Mucosa of stomach (tissue), 1 donor: ENCODE measurements around the gene DYNC1I2.

ENCODE experiments used
- H3K27me3 ChIP-seq: one replicate; pipeline ENCODE4 v1.7.0; 2013; ENCODE audit warnings: mild to moderate bottlenecking, low read length; ENCODE audit not compliant: control insufficient read depth, insufficient read depth
- H3K36me3 ChIP-seq: one replicate; pipeline ENCODE4 v1.7.0; 2013; ENCODE audit warnings: low read length; ENCODE audit not compliant: control insufficient read depth, insufficient read depth
- H3K4me1 ChIP-seq: one replicate; pipeline ENCODE4 v1.7.0; 2013; ENCODE audit warnings: mild to moderate bottlenecking, low read length; ENCODE audit not compliant: control insufficient read depth, insufficient read depth
- H3K4me3 ChIP-seq: one replicate; pipeline ENCODE4 v1.7.0; 2013; ENCODE audit warnings: low read length
- H3K9ac ChIP-seq: one replicate; pipeline ENCODE4 v1.7.0; 2013; ENCODE audit warnings: mild to moderate bottlenecking, low read length, moderate library complexity
- H3K9me3 ChIP-seq: one replicate; pipeline ENCODE4 v1.7.0; 2013; ENCODE audit warnings: mild to moderate bottlenecking, low read length, moderate library complexity; ENCODE audit not compliant: control insufficient read depth
- donor health status: Pancreatic carcinoma.

Gene DYNC1I2

DNA sequence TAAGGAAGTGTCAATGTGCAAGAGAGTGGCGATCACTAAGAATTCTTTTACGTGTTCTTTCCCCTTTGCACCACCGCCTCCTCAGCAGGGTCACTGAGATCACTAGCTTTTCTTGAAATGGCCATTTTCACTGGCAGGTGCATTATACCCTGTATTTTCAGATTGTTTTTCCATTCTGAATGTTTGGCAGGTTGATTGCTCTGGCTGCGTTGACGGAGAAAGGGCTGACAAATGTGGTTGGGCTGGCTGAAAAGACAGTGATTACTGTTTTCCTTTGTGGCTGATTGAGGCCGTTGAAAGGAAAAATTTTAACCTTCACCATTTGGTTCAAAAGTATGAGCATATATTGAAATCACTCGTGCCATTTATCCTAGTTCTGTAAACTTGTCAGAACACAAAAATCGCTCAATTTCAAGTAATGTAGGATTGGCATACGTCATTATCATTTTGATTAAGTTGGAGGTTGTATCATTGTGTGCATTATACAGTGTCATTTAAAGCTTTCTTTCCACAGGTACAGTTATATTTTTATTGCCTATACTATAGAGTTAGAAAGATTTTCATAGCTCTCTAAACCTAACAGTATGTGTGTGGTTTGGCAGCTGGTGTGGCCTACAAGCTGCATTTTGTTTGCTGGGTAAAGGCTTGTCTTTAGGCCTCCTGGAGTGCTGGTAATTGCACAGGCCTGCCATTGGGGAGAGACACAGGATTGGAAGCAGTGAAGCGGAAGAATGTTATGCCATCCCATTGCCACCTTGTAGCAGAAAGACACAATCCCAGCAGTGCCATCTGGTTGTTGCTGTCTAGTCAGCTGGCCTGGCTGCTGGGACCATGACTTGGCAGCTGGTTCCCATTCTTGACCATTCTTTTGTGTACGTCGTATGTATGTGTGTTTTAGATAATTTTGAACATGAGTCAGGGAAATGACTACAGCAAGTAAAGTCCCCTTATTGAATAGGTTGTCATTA lies 36.7 kb downstream of the DYNC1I2 start:
- Histone ChIP-seq H3K36me3 (peaks cover 4% of the 10 kb centered on the region), H3K9ac (no peak overlapping the region), H3K27me3 (no peaks in the 10 kb centered on the region), H3K4me1 (no peaks in the 10 kb centered on the region), H3K9me3 (no peaks in the 10 kb centered on the region), H3K4me3 (no peak overlapping the region)

DNA sequence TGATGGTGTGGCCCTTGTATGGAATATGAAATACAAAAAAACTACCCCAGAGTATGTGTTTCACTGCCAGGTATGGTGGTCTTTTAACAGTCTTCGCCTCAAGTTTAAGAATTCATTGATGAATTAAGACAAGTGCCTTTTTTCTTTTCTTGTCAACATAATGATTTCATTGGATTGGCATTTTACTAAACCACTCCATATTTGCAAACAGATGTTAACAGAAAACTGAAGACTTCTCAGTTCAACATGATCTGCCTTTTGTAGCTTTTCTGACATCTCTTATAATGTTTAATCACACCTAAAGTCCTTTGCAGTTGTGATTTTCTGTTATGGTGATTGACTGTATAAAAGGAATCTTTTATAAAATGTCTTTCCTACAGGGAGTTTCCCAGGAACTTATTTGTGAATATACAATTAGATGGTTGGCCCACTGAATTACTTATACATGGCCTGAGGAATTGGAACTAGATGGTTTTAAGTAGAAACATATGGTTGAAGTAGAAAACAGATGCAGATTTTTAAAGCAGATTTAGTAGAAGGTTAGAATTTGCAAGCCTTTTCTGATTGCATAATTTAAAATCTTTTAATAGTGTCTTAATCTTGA lies 39.7 kb downstream of the DYNC1I2 start:
- Histone ChIP-seq H3K36me3 (peaks cover 4% of the 10 kb centered on the region), H3K4me3 (no peak overlapping the region), H3K9ac (no peak overlapping the region)

GRCh38 chr2:171728989-171729951 lies 42.0 kb downstream of the DYNC1I2 start:
- H3K36me3 ChIP-seq, result peaks cover 4% of the 10 kb centered on the region

More for the DNA sequence above, 39.7 kb downstream of the DYNC1I2 start:
- no peaks in the 10 kb centered on the region for H3K9me3 ChIP-seq
- no peaks in the 10 kb centered on the region for H3K4me1 ChIP-seq
- H3K27me3 ChIP-seq, result no peaks in the 10 kb centered on the region

DNA sequence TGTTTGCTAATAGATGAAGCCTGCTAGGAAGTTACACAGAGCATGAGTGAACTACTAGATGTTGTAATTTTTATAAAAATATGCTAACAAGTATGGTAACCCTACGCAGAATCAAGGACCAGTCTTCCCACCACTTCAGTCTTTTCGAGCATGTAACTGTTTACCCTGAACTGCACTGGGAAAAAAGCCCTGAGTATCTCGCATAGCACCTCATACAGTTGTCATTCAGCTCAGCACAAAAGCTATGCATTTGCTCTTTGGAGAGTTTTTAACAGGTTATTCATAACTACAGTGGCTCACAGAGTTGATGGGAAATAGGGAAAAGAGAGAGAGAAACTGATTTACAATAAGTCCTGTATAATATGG lies 42.7 kb downstream of the DYNC1I2 start:
- no peak overlapping the region for H3K9ac ChIP-seq
- H3K9me3 ChIP-seq, result no peaks in the 10 kb centered on the region
- H3K4me1 ChIP-seq, result no peaks in the 10 kb centered on the region
- no peaks in the 10 kb centered on the region for H3K27me3 ChIP-seq
- no peak overlapping the region for H3K4me3 ChIP-seq
- peaks cover 4% of the 10 kb centered on the region for H3K36me3 ChIP-seq

More at GRCh38 chr2:171728989-171729951, 42.0 kb downstream of the DYNC1I2 start:
- Histone ChIP-seq H3K4me3 (no peak overlapping the region), H3K9ac (no peak overlapping the region), H3K9me3 (no peaks in the 10 kb centered on the region), H3K4me1 (no peaks in the 10 kb centered on the region), H3K27me3 (no peaks in the 10 kb centered on the region)

- Histone ChIP-seq H3K36me3 (no peaks in the 10 kb centered on the region), H3K4me3 (no peak overlapping the region), H3K27me3 (no peaks in the 10 kb centered on the region), H3K9me3 (no peaks in the 10 kb centered on the region), H3K9ac (no peak overlapping the region), H3K4me1 (no peaks in the 10 kb centered on the region)
Measured at GRCh38 chr2:171735991-171736710, 48.9 kb downstream of the DYNC1I2 start.

GRCh38 chr2:171741189-171741588 lies 53.9 kb downstream of the DYNC1I2 start:
- Histone ChIP-seq H3K27me3 (no peaks in the 10 kb centered on the region), H3K4me1 (no peaks in the 10 kb centered on the region), H3K9ac (no peak overlapping the region), H3K36me3 (peaks cover 10% of the 10 kb centered on the region), H3K4me3 (no peak overlapping the region), H3K9me3 (no peaks in the 10 kb centered on the region)

- peaks cover 10% of the 10 kb centered on the region for H3K36me3 ChIP-seq
- no peaks in the 10 kb centered on the region for H3K9me3 ChIP-seq
- no peaks in the 10 kb centered on the region for H3K27me3 ChIP-seq
- H3K4me3 ChIP-seq, result no peak overlapping the region
- no peaks in the 10 kb centered on the region for H3K4me1 ChIP-seq
- H3K9ac ChIP-seq, result no peak overlapping the region
Measured at GRCh38 chr2:171742760-171743159, 55.5 kb downstream of the DYNC1I2 start.

- no peak overlapping the region for H3K4me3 ChIP-seq
- no peaks in the 10 kb centered on the region for H3K9me3 ChIP-seq
- no peaks in the 10 kb centered on the region for H3K4me1 ChIP-seq
- H3K27me3 ChIP-seq, result no peaks in the 10 kb centered on the region
- peaks cover 10% of the 10 kb centered on the region for H3K36me3 ChIP-seq
- no peak overlapping the region for H3K9ac ChIP-seq
Measured at GRCh38 chr2:171745141-171745540, 57.9 kb downstream of the DYNC1I2 start.

DNA sequence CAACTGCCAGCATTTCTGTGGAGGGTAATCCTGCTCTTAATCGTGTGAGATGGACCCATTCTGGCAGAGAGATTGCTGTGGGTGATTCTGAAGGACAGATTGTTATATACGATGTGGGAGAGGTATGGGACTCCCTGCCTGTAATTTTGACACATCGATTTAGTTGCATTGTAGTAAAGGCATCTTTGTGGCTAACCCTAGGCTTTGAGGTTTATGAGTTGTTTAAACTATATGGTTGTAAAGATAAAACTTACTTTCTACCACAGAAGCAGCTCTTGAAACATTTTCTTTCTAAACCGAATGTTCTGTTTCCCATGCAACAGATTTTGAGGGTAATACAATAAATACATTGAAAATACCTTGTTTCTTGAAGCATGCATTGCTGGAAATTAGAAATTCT lies 58.5 kb downstream of the DYNC1I2 start:
- peaks cover 10% of the 10 kb centered on the region for H3K36me3 ChIP-seq
- no peaks in the 10 kb centered on the region for H3K4me1 ChIP-seq
- H3K9me3 ChIP-seq, result no peaks in the 10 kb centered on the region
- no peak overlapping the region for H3K9ac ChIP-seq
- no peaks in the 10 kb centered on the region for H3K27me3 ChIP-seq
- H3K4me3 ChIP-seq, result no peak overlapping the region

- Histone ChIP-seq H3K9ac (no peak overlapping the region), H3K4me3 (no peak overlapping the region), H3K9me3 (no peaks in the 10 kb centered on the region), H3K4me1 (no peaks in the 10 kb centered on the region), H3K27me3 (no peaks in the 10 kb centered on the region), H3K36me3 (peaks cover 10% of the 10 kb centered on the region)
Measured at GRCh38 chr2:171747371-171747770, 60.1 kb downstream of the DYNC1I2 start.

- no peaks in the 10 kb centered on the region for H3K4me1 ChIP-seq
- no peaks in the 10 kb centered on the region for H3K9me3 ChIP-seq
- H3K36me3 ChIP-seq, result no peaks in the 10 kb centered on the region
- H3K27me3 ChIP-seq, result no peaks in the 10 kb centered on the region
- H3K4me3 ChIP-seq, result no peak overlapping the region
- H3K9ac ChIP-seq, result no peak overlapping the region
Measured at GRCh38 chr2:171754254-171754939, 67.1 kb downstream of the DYNC1I2 start.
